Common myeloid progenitor, CD34-positive (primary cell): ENCODE results near the gene CDC14A. TPM values are rescaled to one million over a fixed set of nuclear protein-coding genes. Genes with fewer than 3 reads are reported as not detected.

ENCODE experiments used
- CTCF ChIA-PET: fragments of 350-600 bp; sonication (Branson Sonifier 250); formaldehyde crosslinking; loops from one replicate; lab custom pipeline; 2021; ENCODE audit warnings: antibody characterized with exemption; lab: Charles Lee
- POLR2A ChIA-PET: fragments of 350-600 bp; sonication (Branson Sonifier 250); formaldehyde crosslinking; loops from one replicate; lab custom pipeline; 2021; ENCODE audit warnings: antibody characterized with exemption; lab: Charles Lee
- DNase-seq, 3 donors: peaks; one replicate each; pipeline versions ENCODE4 v3.0.0 to v3.0.0-alpha.2; 2013
- H3K27ac ChIP-seq, 2 experiments: 1 replicate in 1 of 2; 2 replicates in 1 of 2; pipeline ENCODE4 v1.7.0; 2013; ENCODE audit warnings: inconsistent platforms in 2 of 2, low read length in 2 of 2, mild to moderate bottlenecking in 2 of 2, low read depth in 1 of 2, moderate library complexity in 1 of 2; ENCODE audit not compliant: severe bottlenecking in 2 of 2, insufficient read depth in 1 of 2, poor library complexity in 1 of 2
- H3K27me3 ChIP-seq, 5 experiments: replicated peaks in 2 of 5; 1 replicate in 3 of 5; 2 replicates in 2 of 5; pipeline versions ENCODE4 v1.6.1 to v1.7.0; 2013; ENCODE audit warnings: low read length in 4 of 5, mild to moderate bottlenecking in 2 of 5, moderate library complexity in 2 of 5, inconsistent platforms in 1 of 5; ENCODE audit not compliant: insufficient read depth in 5 of 5, control insufficient read depth in 4 of 5
- H3K36me3 ChIP-seq, 4 experiments: 1 replicate in 2 of 4; 2 replicates in 2 of 4; pipeline versions ENCODE4 v1.6.1 to v1.7.0; 2013; ENCODE audit warnings: low read length in 3 of 4, control low read depth in 1 of 4, mild to moderate bottlenecking in 1 of 4; ENCODE audit not compliant: control insufficient read depth in 4 of 4, insufficient read depth in 4 of 4
- H3K4me1 ChIP-seq, 4 experiments: 1 replicate in 3 of 4; 2 replicates in 1 of 4; pipeline versions ENCODE4 v1.6.1 to v1.7.1; 2013; ENCODE audit warnings: low read length in 3 of 4, mild to moderate bottlenecking in 3 of 4, control low read depth in 1 of 4, inconsistent platforms in 1 of 4, moderate library complexity in 1 of 4; ENCODE audit not compliant: control insufficient read depth in 4 of 4, insufficient read depth in 4 of 4; ENCODE audit errors: control extremely low read depth in 1 of 4
- H3K4me3 ChIP-seq, 7 experiments: 1 replicate in 4 of 7; 2 replicates in 3 of 7; pipeline versions ENCODE4 v1.5.1 to v1.7.0; 2013; ENCODE audit warnings: mild to moderate bottlenecking in 7 of 7, low read length in 6 of 7, moderate library complexity in 6 of 7, inconsistent platforms in 2 of 7, low read depth in 2 of 7, control low read depth in 1 of 7; ENCODE audit not compliant: insufficient read depth in 4 of 7, control insufficient read depth in 1 of 7; ENCODE audit errors: extremely low read depth in 1 of 7
- H3K9me3 ChIP-seq, 5 experiments: 1 replicate in 4 of 5; 2 replicates in 1 of 5; pipeline versions ENCODE4 v1.6.1 to v1.7.1; 2013; ENCODE audit warnings: low read length in 4 of 5, mild to moderate bottlenecking in 2 of 5, inconsistent platforms in 1 of 5, low read depth in 1 of 5, moderate library complexity in 1 of 5; ENCODE audit not compliant: control insufficient read depth in 4 of 5, insufficient read depth in 2 of 5; ENCODE audit errors: control extremely low read depth in 1 of 5
- WGBS: methylation state at CpG from one replicate; pipeline ENCODE4 v1.1.5; 2013; ENCODE audit not compliant: insufficient coverage; 5-methylcytosine and 5-hydroxymethylcytosine counted together
- polyA plus RNA-seq: library from polyadenylated mRNA; unstranded; fragments of 120-200 nt; gene quantifications from one replicate; pipeline ENCODE4 v1.2.1, GENCODE V29; 2013

CDC14A gene
- polyA plus RNA-seq, result 19.5 TPM

- POLR2A ChIA-PET, result interaction anchor here (0.6 to 1.8 kb wide), 4 partner anchors 75 to 174 kb away, joined by 3 to 8 read pairs (median 3); partner anchors contain the start of gene RTCA
- CTCF ChIA-PET, result interaction anchor here (0.6 to 4.1 kb wide), 14 partner anchors 9 to 543 kb away, joined by 3 to 14 read pairs (median 4); partner anchors contain the start of genes RTCA and SLC30A7
- Histone ChIP-seq H3K4me1 (peaks cover 23 to 63% (median 36%) of the 10 kb centered on the region in 4 experiments), H3K4me3 (peak within 1 kb of the TSS; percentile 90 to 99 (median 98)), H3K27me3 (no peaks in the 10 kb centered on the region), H3K9me3 (no peaks in the 10 kb centered on the region), H3K27ac (peak within 1 kb of the TSS; percentile 85 to 94), H3K36me3 (peaks cover 4 to 19% (median 8%) of the 10 kb centered on the region in 4 experiments)
- under 1% methylated on average over 58 of the region's 65 CpGs for WGBS
- peak; percentile 92 to 97 (median 95) for DNase-seq
Observed at GRCh38 chr1:100352267-100353070, at the start of gene CDC14A. Gene CDC14A (plus strand): TSS chr1:100352506. CDS start chr1:100352955, 449 bp downstream.

- POLR2A ChIA-PET, result no interaction called here
- H3K4me3 ChIP-seq, result no peak overlapping the region
- H3K36me3 ChIP-seq, result no peaks in the 10 kb centered on the region
- no peaks in the 10 kb centered on the region for H3K27me3 ChIP-seq
- no peak for DNase-seq
- H3K4me1 ChIP-seq, result no peaks in the 10 kb centered on the region
- no peaks in the 10 kb centered on the region for H3K9me3 ChIP-seq
- H3K27ac ChIP-seq, result no peak overlapping the region
- CTCF ChIA-PET, result no interaction called here
- no CpG with 5 or more reads among the region's 2 CpGs for WGBS
Observed at GRCh38 chr1:100302739-100303138, 49.6 kb upstream of the CDC14A start.

DNA sequence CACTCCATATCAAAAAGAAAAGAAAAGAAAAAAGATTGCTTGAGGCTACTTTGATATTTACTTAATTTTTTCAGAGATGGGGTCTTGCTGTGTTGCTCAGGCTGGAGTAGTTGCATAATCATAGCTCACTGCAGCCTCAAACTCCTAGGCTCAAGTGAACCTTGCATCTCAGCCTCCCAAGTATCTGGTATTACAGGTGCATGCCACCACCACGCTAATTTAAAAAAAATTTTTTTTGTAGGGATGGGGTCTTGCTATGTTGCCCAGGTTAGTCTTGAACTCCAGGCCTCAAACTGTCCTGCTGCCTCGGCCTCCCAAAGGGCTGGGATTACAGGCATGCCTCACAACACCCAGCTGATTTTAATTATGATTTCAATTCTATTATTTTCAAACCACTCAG, 48.1 kb upstream of the CDC14A start:
- CTCF ChIA-PET, result no interaction called here
- no peaks in the 10 kb centered on the region for H3K9me3 ChIP-seq
- no peaks in the 10 kb centered on the region for H3K27me3 ChIP-seq
- no peaks in the 10 kb centered on the region for H3K4me1 ChIP-seq
- no peak for DNase-seq
- no peak overlapping the region for H3K27ac ChIP-seq
- H3K4me3 ChIP-seq, result no peak overlapping the region
- 100% methylated on average over 1 of the region's 2 CpGs for WGBS
- POLR2A ChIA-PET, result no interaction called here
- no peaks in the 10 kb centered on the region for H3K36me3 ChIP-seq

GRCh38 chr1:100304921-100305320, 47.4 kb upstream of the CDC14A start:
- POLR2A ChIA-PET, result no interaction called here

DNA sequence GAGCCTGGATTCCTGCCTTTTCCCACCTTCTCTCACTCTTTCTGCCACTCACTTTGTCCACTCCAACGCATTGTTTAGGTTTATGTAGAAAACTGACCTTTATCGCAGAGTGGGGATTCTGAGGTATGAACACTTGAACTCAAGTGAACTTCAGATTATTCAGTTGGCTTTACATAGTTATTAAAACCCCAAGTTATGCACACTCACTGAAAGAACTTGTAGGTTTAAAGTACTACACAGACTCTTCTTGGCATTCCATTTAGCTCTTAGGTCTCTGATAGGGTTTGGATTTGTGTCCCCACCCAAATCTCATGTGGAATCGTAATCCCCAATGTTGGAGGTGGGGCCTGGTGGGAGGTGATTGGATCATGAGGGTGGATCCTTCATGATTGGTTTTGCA, 46.4 kb upstream of the CDC14A start:
- 100% methylated on average over 1 of the region's 3 CpGs for WGBS
- CTCF ChIA-PET, result interaction anchor here (0.5 kb wide), 1 partner anchor 522 kb away, joined by 3 read pairs; no protein-coding TSS in a partner anchor
- Histone ChIP-seq H3K4me1 (no peaks in the 10 kb centered on the region), H3K36me3 (no peaks in the 10 kb centered on the region), H3K9me3 (no peaks in the 10 kb centered on the region), H3K27ac (no peak overlapping the region), H3K4me3 (no peak overlapping the region), H3K27me3 (no peaks in the 10 kb centered on the region)
- POLR2A ChIA-PET, result no interaction called here
- no peak for DNase-seq

More at GRCh38 chr1:100304921-100305320, 47.4 kb upstream of the CDC14A start:
- no peak overlapping the region for H3K4me3 ChIP-seq
- H3K4me1 ChIP-seq, result no peaks in the 10 kb centered on the region
- no peaks in the 10 kb centered on the region for H3K27me3 ChIP-seq
- CTCF ChIA-PET, result no interaction called here
- no peak overlapping the region for H3K27ac ChIP-seq
- 85% methylated on average over 2 of the region's 3 CpGs for WGBS
- H3K9me3 ChIP-seq, result no peaks in the 10 kb centered on the region
- H3K36me3 ChIP-seq, result no peaks in the 10 kb centered on the region
- DNase-seq, result no peak

DNA sequence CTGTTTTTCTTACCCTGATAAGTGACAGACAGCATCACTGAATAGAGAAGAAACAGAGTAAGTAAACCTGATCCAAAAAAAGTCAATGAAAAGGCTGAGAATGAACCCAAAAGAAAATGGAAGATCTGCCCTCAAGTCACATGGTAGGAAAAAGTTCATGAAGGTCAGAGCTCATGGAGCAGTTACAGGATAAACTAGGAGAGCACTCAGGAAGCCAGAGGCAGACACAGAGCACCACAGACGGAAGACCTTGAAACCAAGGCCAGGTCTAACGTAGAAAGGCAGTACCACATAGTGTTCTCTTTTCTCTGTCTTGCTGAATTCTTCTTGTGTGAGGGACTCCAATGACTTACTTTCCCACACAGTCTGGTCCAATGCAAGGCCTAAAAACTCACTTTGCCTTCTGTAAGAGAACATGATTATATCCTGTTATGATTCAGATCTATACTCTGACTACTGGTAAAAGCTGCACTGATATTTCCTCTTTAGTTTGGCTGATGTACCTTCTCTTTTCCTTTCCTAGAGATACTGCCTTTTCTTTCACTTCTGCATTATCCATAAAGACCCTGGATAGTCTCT, 45.5 kb upstream of the CDC14A start:
- ChIA-PET POLR2A (no interaction called here), CTCF (no interaction called here)
- Histone ChIP-seq H3K27ac (no peak overlapping the region), H3K27me3 (no peaks in the 10 kb centered on the region), H3K4me1 (no peaks in the 10 kb centered on the region), H3K36me3 (no peaks in the 10 kb centered on the region), H3K9me3 (no peaks in the 10 kb centered on the region), H3K4me3 (no peak overlapping the region)
- WGBS, result 91% methylated on average over 2 of the region's 2 CpGs
- DNase-seq, result no peak

GRCh38 chr1:100308777-100309176, 43.5 kb upstream of the CDC14A start:
- H3K27me3 ChIP-seq, result no peaks in the 10 kb centered on the region
- H3K36me3 ChIP-seq, result no peaks in the 10 kb centered on the region
- CTCF ChIA-PET, result interaction anchor here (1.7 kb wide), 1 partner anchor 18 kb away, joined by 4 read pairs; no protein-coding TSS in a partner anchor
- POLR2A ChIA-PET, result no interaction called here
- DNase-seq, result no peak
- no peaks in the 10 kb centered on the region for H3K9me3 ChIP-seq
- WGBS, result no CpG with 5 or more reads among the region's 2 CpGs
- H3K27ac ChIP-seq, result no peak overlapping the region
- no peaks in the 10 kb centered on the region for H3K4me1 ChIP-seq
- no peak overlapping the region for H3K4me3 ChIP-seq
